ENCODE data around the gene LASP1.
A peak's percentile ranks its signal among the peaks of the same experiment; 100 is the strongest.

Gene LASP1

GRCh38 chr17:38958756-38959155 lies 88.9 kb downstream of the LASP1 start:
- no peak for TF ChIP-seq ZBTB7A (IDR thresholded peaks at IDR 0.05; ENCODE audit: low read depth)
- TF ChIP-seq EP300 (IDR thresholded peaks at IDR 0.05; ENCODE audit: borderline replicate concordance), result peak; percentile 50; the same call in 1 of the 2 replicates
- TF ChIP-seq FOXM1 (IDR thresholded peaks at IDR 0.05; ENCODE audit: borderline replicate concordance, low read depth), result peak; percentile 50; the same call in 1 of the 2 replicates
- peak; percentile 98 for TF ChIP-seq TEAD4 (IDR thresholded peaks at IDR 0.05)

- TF ChIP-seq FOXM1 (IDR thresholded peaks at IDR 0.05; ENCODE audit: borderline replicate concordance, low read depth) (no peak), RAD21 (IDR thresholded peaks at IDR 0.05; ENCODE audit: low read depth) (no peak)
Measured at GRCh38 chr17:38959508-38959907, 89.7 kb downstream of the LASP1 start.

- TF ChIP-seq YY1 (IDR thresholded peaks at IDR 0.05; ENCODE audit: low read depth) (no peak), TEAD4 (IDR thresholded peaks at IDR 0.05) (no peak), EP300 (IDR thresholded peaks at IDR 0.05; ENCODE audit: borderline replicate concordance) (no peak), TAF1 (IDR thresholded peaks at IDR 0.05; ENCODE audit: low read depth) (no peak), NFIC (IDR thresholded peaks at IDR 0.05) (no peak), TCF12 (IDR thresholded peaks at IDR 0.05; ENCODE audit: low read depth) (no peak), ZBTB7A (IDR thresholded peaks at IDR 0.05; ENCODE audit: low read depth) (no peak), FOXM1 (IDR thresholded peaks at IDR 0.05; ENCODE audit: borderline replicate concordance, low read depth) (no peak), CEBPB (IDR thresholded peaks at IDR 0.05) (no peak), CREB1 (IDR thresholded peaks at IDR 0.05; ENCODE audit: low read depth) (no peak), USF1 (IDR thresholded peaks at IDR 0.05) (no peak), EGR1 (IDR thresholded peaks at IDR 0.05) (no peak), RAD21 (IDR thresholded peaks at IDR 0.05; ENCODE audit: low read depth) (no peak)
- TF ChIP-seq, protein P1, sequence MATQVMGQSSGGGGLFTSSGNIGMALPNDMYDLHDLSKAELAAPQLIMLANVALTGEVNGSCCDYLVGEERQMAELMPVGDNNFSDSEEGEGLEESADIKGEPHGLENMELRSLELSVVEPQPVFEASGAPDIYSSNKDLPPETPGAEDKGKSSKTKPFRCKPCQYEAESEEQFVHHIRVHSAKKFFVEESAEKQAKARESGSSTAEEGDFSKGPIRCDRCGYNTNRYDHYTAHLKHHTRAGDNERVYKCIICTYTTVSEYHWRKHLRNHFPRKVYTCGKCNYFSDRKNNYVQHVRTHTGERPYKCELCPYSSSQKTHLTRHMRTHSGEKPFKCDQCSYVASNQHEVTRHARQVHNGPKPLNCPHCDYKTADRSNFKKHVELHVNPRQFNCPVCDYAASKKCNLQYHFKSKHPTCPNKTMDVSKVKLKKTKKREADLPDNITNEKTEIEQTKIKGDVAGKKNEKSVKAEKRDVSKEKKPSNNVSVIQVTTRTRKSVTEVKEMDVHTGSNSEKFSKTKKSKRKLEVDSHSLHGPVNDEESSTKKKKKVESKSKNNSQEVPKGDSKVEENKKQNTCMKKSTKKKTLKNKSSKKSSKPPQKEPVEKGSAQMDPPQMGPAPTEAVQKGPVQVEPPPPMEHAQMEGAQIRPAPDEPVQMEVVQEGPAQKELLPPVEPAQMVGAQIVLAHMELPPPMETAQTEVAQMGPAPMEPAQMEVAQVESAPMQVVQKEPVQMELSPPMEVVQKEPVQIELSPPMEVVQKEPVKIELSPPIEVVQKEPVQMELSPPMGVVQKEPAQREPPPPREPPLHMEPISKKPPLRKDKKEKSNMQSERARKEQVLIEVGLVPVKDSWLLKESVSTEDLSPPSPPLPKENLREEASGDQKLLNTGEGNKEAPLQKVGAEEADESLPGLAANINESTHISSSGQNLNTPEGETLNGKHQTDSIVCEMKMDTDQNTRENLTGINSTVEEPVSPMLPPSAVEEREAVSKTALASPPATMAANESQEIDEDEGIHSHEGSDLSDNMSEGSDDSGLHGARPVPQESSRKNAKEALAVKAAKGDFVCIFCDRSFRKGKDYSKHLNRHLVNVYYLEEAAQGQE (IDR thresholded peaks at IDR 0.05; ENCODE audit: low read depth), result no peak
- TF ChIP-seq, protein P2, sequence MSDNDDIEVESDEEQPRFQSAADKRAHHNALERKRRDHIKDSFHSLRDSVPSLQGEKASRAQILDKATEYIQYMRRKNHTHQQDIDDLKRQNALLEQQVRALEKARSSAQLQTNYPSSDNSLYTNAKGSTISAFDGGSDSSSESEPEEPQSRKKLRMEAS (IDR thresholded peaks at IDR 0.05), result no peak
Measured at GRCh38 chr17:38960402-38960801, 90.5 kb downstream of the LASP1 start.

GRCh38 chr17:38961413-38961812 lies 91.6 kb downstream of the LASP1 start:
- TF ChIP-seq CEBPB (IDR thresholded peaks at IDR 0.05) (no peak), EP300 (IDR thresholded peaks at IDR 0.05; ENCODE audit: borderline replicate concordance) (no peak), NFIC (IDR thresholded peaks at IDR 0.05) (no peak), RAD21 (IDR thresholded peaks at IDR 0.05; ENCODE audit: low read depth) (no peak), YY1 (IDR thresholded peaks at IDR 0.05; ENCODE audit: low read depth) (no peak), TCF12 (IDR thresholded peaks at IDR 0.05; ENCODE audit: low read depth) (no peak), ZBTB7A (IDR thresholded peaks at IDR 0.05; ENCODE audit: low read depth) (no peak), EGR1 (IDR thresholded peaks at IDR 0.05) (no peak), USF1 (IDR thresholded peaks at IDR 0.05) (no peak), FOXM1 (IDR thresholded peaks at IDR 0.05; ENCODE audit: borderline replicate concordance, low read depth) (no peak), CREB1 (IDR thresholded peaks at IDR 0.05; ENCODE audit: low read depth) (no peak), TEAD4 (IDR thresholded peaks at IDR 0.05) (no peak), TAF1 (IDR thresholded peaks at IDR 0.05; ENCODE audit: low read depth) (no peak)
- TF ChIP-seq, protein P2 (IDR thresholded peaks at IDR 0.05), result no peak
- TF ChIP-seq, protein P1 (IDR thresholded peaks at IDR 0.05; ENCODE audit: low read depth), result no peak

- TF ChIP-seq CREB1 (IDR thresholded peaks at IDR 0.05; ENCODE audit: low read depth), result no peak
- no peak for TF ChIP-seq TAF1 (IDR thresholded peaks at IDR 0.05; ENCODE audit: low read depth)
- no peak for TF ChIP-seq CEBPB (IDR thresholded peaks at IDR 0.05)
- no peak for TF ChIP-seq NFIC (IDR thresholded peaks at IDR 0.05)
- TF ChIP-seq USF1 (IDR thresholded peaks at IDR 0.05), result no peak
- no peak for TF ChIP-seq EGR1 (IDR thresholded peaks at IDR 0.05)
- no peak for TF ChIP-seq YY1 (IDR thresholded peaks at IDR 0.05; ENCODE audit: low read depth)
- no peak for TF ChIP-seq TEAD4 (IDR thresholded peaks at IDR 0.05)
- no peak for TF ChIP-seq FOXM1 (IDR thresholded peaks at IDR 0.05; ENCODE audit: borderline replicate concordance, low read depth)
- TF ChIP-seq, protein P1 (IDR thresholded peaks at IDR 0.05; ENCODE audit: low read depth), result no peak
- TF ChIP-seq TCF12 (IDR thresholded peaks at IDR 0.05; ENCODE audit: low read depth), result no peak
Measured at GRCh38 chr17:38967290-38967738, 97.5 kb downstream of the LASP1 start, which contains the start of gene FBXO47. Gene FBXO47 (minus strand): TSS chr17:38967403. CDS start chr17:38963025, 4,378 bp downstream.
